Activated B cell treated with CpG ODN at 0.5 μM for 24 hours (primary cell): ENCODE data around the gene PKP1. TPM values are rescaled to one million over a fixed set of nuclear protein-coding genes. Genes with fewer than 3 reads are reported as not detected.

Source experiments
- ATAC-seq: fragments of 200-7000 bp; cut with Tn5 transposase; one replicate; pipeline ENCODE4 v1.10.0; 2021; ENCODE audit warnings: low read depth, mild to moderate bottlenecking, moderate library complexity
- CTCF ChIA-PET: fragments of 350-600 bp; sonication (Branson Sonifier 250); formaldehyde crosslinking; loops from one replicate; lab custom pipeline; 2021; ENCODE audit warnings: antibody characterized with exemption; lab: Charles Lee
- POLR2A ChIA-PET: fragments of 350-600 bp; sonication (Branson Sonifier 250); formaldehyde crosslinking; loops from one replicate; lab custom pipeline; 2021; ENCODE audit warnings: antibody characterized with exemption; lab: Charles Lee
- DNase-seq: peaks from one replicate; pipeline ENCODE4 v3.0.0; 2022
- H3K27ac Mint-ChIP-seq: one replicate; pipeline ENCODE4 v1.8.0; 2020; ENCODE audit warnings: mixed read lengths
- H3K27me3 Mint-ChIP-seq: one replicate; pipeline ENCODE4 v1.8.0; 2021; ENCODE audit warnings: mixed read lengths
- H3K36me3 Mint-ChIP-seq: one replicate; pipeline ENCODE4 v1.8.0; 2021; ENCODE audit warnings: low read depth, mixed read lengths
- H3K4me1 Mint-ChIP-seq: one replicate; pipeline ENCODE4 v1.8.0; 2021; ENCODE audit warnings: mixed read lengths
- H3K4me3 Mint-ChIP-seq: one replicate; pipeline ENCODE4 v1.8.0; 2020; ENCODE audit warnings: mild to moderate bottlenecking, mixed read lengths
- H3K9me3 Mint-ChIP-seq: one replicate; pipeline ENCODE4 v1.8.0; 2020; ENCODE audit warnings: mixed read lengths
- intact Hi-C: fragments of 100-400 bp; cut with micrococcal nuclease; formaldehyde crosslinking; loops from one replicate; pipeline ENCODE4 v1.15.1; 2024
- total RNA-seq: library from RNA; stranded (reverse); gene quantifications from 2 replicates; pipeline ENCODE4 v1.2.3, GENCODE V29; 2022
- TF ChIP-seq, protein P1 (sequence below): fragments of 200-600 bp; IDR thresholded peaks from one replicate; pipeline ENCODE4 v1.8.0; 2022; ENCODE audit warnings: antibody characterized with exemption, mild to moderate bottlenecking

The PKP1 gene
- total RNA-seq, 1 donor from 2014 or later: not detected

DNA sequence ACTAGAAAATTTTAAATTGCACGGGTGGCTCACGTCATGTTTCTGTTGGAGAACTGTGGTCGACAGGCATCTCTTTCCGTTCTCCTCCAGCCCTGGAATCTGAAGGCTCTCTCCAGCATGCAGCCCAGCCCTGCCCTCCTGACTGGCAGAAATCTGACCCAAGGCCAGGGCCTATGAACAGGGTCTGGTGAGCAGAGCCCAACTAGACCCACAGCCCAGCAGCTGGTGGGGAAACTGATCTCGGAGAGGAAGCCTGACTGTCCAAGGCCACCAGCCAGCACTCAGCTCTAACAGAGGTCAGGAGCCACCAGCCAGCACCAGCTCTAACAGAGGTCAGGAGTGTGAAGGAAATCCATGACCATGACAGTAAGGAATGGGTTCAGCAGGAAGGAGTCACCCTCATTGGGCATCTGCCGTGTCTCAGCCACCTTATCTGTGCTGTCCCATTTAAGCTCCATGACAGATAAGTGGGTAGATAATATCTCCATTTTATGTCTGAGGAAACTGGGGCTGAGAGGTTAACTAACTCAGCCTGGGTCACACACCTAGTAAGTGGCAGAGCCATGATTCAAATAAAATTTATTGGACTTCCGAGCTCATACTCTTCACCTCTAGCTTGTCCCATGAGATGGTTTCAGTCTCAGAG lies 20.2 kb upstream of the PKP1 start:
- H3K27me3 Mint-ChIP-seq: peaks cover 41% of the 10 kb centered on the region

DNA sequence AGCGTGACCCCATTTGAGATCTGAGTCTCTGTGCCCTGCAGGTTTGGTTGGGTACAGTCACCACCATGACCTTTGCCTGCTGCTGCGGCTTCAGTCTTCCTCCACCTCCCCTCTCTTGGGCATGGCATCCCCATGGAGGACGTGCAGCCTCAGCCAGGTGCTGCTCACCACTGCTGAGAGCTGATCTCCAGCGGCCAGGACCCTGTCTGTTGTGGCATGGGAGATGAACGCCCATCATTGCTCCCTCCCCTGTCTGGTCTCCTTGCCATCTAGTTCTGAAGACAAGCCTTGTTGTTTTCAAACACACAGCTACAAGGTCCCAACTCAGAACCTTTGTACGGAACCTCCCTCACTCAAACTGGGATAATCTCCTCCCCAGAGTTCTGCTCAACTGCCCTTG lies 19.2 kb upstream of the PKP1 start:
- POLR2A ChIA-PET: no interaction called here
- H3K36me3 Mint-ChIP-seq: no peaks in the 10 kb centered on the region
- no peaks in the 10 kb centered on the region for H3K9me3 Mint-ChIP-seq
- H3K4me3 Mint-ChIP-seq: no peak overlapping the region
- ATAC-seq: no peak
- no peak for DNase-seq
- peaks cover 46% of the 10 kb centered on the region for H3K27me3 Mint-ChIP-seq
- TF ChIP-seq, protein P1, sequence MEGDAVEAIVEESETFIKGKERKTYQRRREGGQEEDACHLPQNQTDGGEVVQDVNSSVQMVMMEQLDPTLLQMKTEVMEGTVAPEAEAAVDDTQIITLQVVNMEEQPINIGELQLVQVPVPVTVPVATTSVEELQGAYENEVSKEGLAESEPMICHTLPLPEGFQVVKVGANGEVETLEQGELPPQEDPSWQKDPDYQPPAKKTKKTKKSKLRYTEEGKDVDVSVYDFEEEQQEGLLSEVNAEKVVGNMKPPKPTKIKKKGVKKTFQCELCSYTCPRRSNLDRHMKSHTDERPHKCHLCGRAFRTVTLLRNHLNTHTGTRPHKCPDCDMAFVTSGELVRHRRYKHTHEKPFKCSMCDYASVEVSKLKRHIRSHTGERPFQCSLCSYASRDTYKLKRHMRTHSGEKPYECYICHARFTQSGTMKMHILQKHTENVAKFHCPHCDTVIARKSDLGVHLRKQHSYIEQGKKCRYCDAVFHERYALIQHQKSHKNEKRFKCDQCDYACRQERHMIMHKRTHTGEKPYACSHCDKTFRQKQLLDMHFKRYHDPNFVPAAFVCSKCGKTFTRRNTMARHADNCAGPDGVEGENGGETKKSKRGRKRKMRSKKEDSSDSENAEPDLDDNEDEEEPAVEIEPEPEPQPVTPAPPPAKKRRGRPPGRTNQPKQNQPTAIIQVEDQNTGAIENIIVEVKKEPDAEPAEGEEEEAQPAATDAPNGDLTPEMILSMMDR: no peak
- H3K4me1 Mint-ChIP-seq: no peaks in the 10 kb centered on the region
- intact Hi-C loops: no loop called here
- H3K27ac Mint-ChIP-seq: no peak overlapping the region
- CTCF ChIA-PET: no interaction called here

More for the DNA sequence above, 20.2 kb upstream of the PKP1 start:
- POLR2A ChIA-PET: no interaction called here
- TF ChIP-seq, protein P1: no peak
- no peak overlapping the region for H3K27ac Mint-ChIP-seq
- H3K9me3 Mint-ChIP-seq: no peaks in the 10 kb centered on the region
- DNase-seq (no peak), ATAC-seq (no peak)
- no peak overlapping the region for H3K4me3 Mint-ChIP-seq
- intact Hi-C loops: no loop called here
- H3K4me1 Mint-ChIP-seq: no peaks in the 10 kb centered on the region
- CTCF ChIA-PET: no interaction called here
- H3K36me3 Mint-ChIP-seq: no peaks in the 10 kb centered on the region

DNA sequence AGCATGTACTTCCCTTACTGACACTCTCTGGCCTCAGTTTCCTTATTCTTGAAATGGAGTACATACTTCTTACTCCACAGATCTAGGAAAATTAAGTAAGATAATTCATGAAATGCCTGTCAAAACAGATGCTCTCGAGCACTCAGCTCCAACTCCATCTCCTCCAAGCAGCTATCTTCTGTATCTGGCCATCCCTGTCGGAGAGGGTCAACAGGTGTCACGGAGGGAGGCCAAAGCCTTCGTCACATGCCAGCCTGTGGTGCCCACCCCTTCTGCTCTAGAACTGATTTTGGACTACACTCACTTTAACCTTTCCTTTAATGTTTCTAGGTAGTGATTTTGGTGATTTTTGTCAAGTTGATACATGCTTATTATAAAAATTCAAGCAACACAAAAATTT lies 18.8 kb upstream of the PKP1 start:
- CTCF ChIA-PET: no interaction called here
- intact Hi-C loops: no loop called here
- Mint-ChIP-seq H3K9me3 (no peaks in the 10 kb centered on the region), H3K36me3 (no peaks in the 10 kb centered on the region), H3K4me3 (no peak overlapping the region), H3K4me1 (no peaks in the 10 kb centered on the region), H3K27me3 (peaks cover 47% of the 10 kb centered on the region), H3K27ac (no peak overlapping the region)
- TF ChIP-seq, protein P1: no peak
- POLR2A ChIA-PET: no interaction called here
- DNase-seq: no peak
- no peak for ATAC-seq

DNA sequence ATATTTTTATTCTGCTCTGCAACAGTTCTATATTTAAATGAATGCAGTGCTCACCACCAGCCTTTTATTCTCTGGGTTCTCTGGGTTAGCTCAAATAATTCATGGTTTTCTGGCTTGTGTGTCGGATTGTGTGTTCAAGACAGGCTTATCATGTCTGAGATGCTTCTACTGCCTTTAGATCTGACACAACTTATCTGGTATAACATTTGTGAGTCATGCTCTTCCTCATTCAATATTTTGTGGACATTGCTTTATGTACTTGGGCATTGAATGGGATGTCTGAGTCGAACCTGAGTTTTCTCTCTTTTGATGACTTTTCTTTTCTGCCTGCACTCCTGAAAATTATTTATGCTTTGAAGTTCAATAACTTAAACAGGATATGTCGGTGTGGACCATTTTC lies 17.6 kb upstream of the PKP1 start:
- POLR2A ChIA-PET: no interaction called here
- no peaks in the 10 kb centered on the region for H3K4me1 Mint-ChIP-seq
- no peak overlapping the region for H3K27ac Mint-ChIP-seq
- H3K4me3 Mint-ChIP-seq: no peak overlapping the region
- ATAC-seq (no peak), DNase-seq (no peak)
- TF ChIP-seq, protein P1: no peak
- intact Hi-C loops: no loop called here
- no peaks in the 10 kb centered on the region for H3K9me3 Mint-ChIP-seq
- CTCF ChIA-PET: no interaction called here
- no peaks in the 10 kb centered on the region for H3K36me3 Mint-ChIP-seq
- peaks cover 44% of the 10 kb centered on the region for H3K27me3 Mint-ChIP-seq

DNA sequence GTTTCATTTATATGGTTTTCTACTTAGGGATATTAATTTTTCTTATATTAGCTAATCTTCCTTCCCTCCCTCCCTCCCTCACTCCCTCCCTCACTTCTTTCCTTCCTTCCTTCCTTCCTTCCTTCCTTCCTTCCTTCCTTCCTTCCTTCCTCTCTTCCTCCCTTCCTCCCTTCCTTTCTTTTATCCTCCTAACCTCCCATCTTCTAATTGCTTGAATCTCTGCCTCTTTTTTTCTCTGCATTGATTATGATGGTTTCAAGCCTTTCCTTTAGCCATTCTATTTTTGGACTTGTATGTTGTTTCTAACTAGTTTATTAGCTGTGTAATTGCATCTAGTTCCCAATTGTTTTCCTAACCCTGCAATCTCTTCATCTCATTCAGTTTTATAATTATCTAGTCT lies 17.0 kb upstream of the PKP1 start:
- H3K4me1 Mint-ChIP-seq: no peaks in the 10 kb centered on the region
- no peak for DNase-seq
- H3K27me3 Mint-ChIP-seq: peaks cover 40% of the 10 kb centered on the region
- ChIA-PET CTCF (no interaction called here), POLR2A (no interaction called here)
- H3K27ac Mint-ChIP-seq: no peak overlapping the region
- no peaks in the 10 kb centered on the region for H3K9me3 Mint-ChIP-seq
- no peak for ATAC-seq
- TF ChIP-seq, protein P1: no peak
- no peaks in the 10 kb centered on the region for H3K36me3 Mint-ChIP-seq
- H3K4me3 Mint-ChIP-seq: no peak overlapping the region
- intact Hi-C loops: no loop called here
